GM20000 (cell line): ENCODE measurements around the gene ZBTB18.

Experiments
- DNase-seq: peaks from one replicate; pipeline ENCODE4 v3.0.0; 2012; ENCODE audit warnings: low spot score
- CTCF ChIP-seq: IDR thresholded peaks from 2 replicates; pipeline ENCODE4 v1.5.1; 2012; ENCODE audit warnings: mild to moderate bottlenecking, control low read depth; ENCODE audit errors: extremely low read depth, missing control alignments

The ZBTB18 gene

GRCh38 chr1:244064621-244065020 is 13.5 kb downstream of the ZBTB18 start:
- DNase-seq = no peak
- no peak for TF ChIP-seq CTCF

GRCh38 chr1:244065063-244065793 is 14.1 kb downstream of the ZBTB18 start:
- no peak for DNase-seq
- TF ChIP-seq CTCF = no peak

GRCh38 chr1:244065960-244066388 is 14.9 kb downstream of the ZBTB18 start:
- DNase-seq = no peak

GRCh38 chr1:244066954-244067716 is 16.1 kb downstream of the ZBTB18 start:
- no peak for DNase-seq
- no peak for TF ChIP-seq CTCF

More at GRCh38 chr1:244065960-244066388, 14.9 kb downstream of the ZBTB18 start:
- TF ChIP-seq CTCF = no peak

- DNase-seq = no peak
- no peak for TF ChIP-seq CTCF
Measured at GRCh38 chr1:244067893-244068292, 16.8 kb downstream of the ZBTB18 start.

GRCh38 chr1:244068567-244068966 is 17.5 kb downstream of the ZBTB18 start:
- no peak for TF ChIP-seq CTCF
- DNase-seq = no peak

- no peak for DNase-seq
- TF ChIP-seq CTCF = no peak
Measured at GRCh38 chr1:244069326-244069898, 18.3 kb downstream of the ZBTB18 start.
